ENCODE measurements around the gene ECEL1.

The ECEL1 gene

GRCh38 chr2:232485348-232485756, 2.3 kb downstream of the ECEL1 start:
- TF ChIP-seq CTCF (conservative IDR thresholded peaks at IDR 0.05), result no peak
- no peak overlapping the region for H3K27ac ChIP-seq

- TF ChIP-seq CTCF (conservative IDR thresholded peaks at IDR 0.05), result no peak
- no peak overlapping the region for H3K27ac ChIP-seq
Observed at GRCh38 chr2:232484628-232485347, 2.8 kb downstream of the ECEL1 start.

GRCh38 chr2:232483923-232484627, 3.6 kb downstream of the ECEL1 start:
- no peak for TF ChIP-seq CTCF (conservative IDR thresholded peaks at IDR 0.05)
- no peak overlapping the region for H3K27ac ChIP-seq

- TF ChIP-seq CTCF (conservative IDR thresholded peaks at IDR 0.05), result no peak
- H3K27ac ChIP-seq, result no peak overlapping the region
Observed at GRCh38 chr2:232483311-232483922, 4.2 kb downstream of the ECEL1 start.

- TF ChIP-seq CTCF (conservative IDR thresholded peaks at IDR 0.05), result no peak
- H3K27ac ChIP-seq, result no peak overlapping the region
Observed at GRCh38 chr2:232482301-232483238, 5.1 kb downstream of the ECEL1 start.

GRCh38 chr2:232481322-232482140, 6.1 kb downstream of the ECEL1 start:
- no peak overlapping the region for H3K27ac ChIP-seq
- no peak for TF ChIP-seq CTCF (conservative IDR thresholded peaks at IDR 0.05)
